Spleen (tissue), 11 donors: ENCODE measurements around the gene EPHA3. TPM values are rescaled to one million over a fixed set of nuclear protein-coding genes. Genes with fewer than 3 reads are reported as not detected.
"Not testable (repeated sequence)": the region's sequence is repeated elsewhere in the genome, so short reads cannot be mapped to it uniquely, and the experiment has no call there.

Source experiments
- DNase-seq: peaks from one replicate; pipeline ENCODE4 v3.0.0-alpha.2; 2020
- H3K27ac ChIP-seq, 8 donors: fragments of 200-600 bp; sonication (generic) in 7 of 8; 1 replicate in 4 of 8; 2 replicates in 4 of 8; pipeline versions ENCODE4 v1.5.0 to v1.8.0; 2016 to 2021; ENCODE audit warnings: inconsistent platforms in 4 of 8, mild to moderate bottlenecking in 4 of 8, moderate library complexity in 1 of 8
- H3K27me3 ChIP-seq, 7 donors: fragments of 200-600 bp; sonication (generic) in 6 of 7; replicated peaks in 1 of 7; 1 replicate in 4 of 7; 2 replicates in 3 of 7; pipeline versions ENCODE4 v1.5.0 to v1.8.0; 2016 to 2021; ENCODE audit warnings: inconsistent platforms in 3 of 7, mild to moderate bottlenecking in 1 of 7
- H3K36me3 ChIP-seq, 6 donors: fragments of 200-600 bp; sonication (generic) in 5 of 6; 1 replicate in 4 of 6; 2 replicates in 2 of 6; pipeline versions ENCODE4 v1.5.0 to v1.8.0; 2016 to 2021; ENCODE audit warnings: inconsistent platforms in 2 of 6
- H3K4me1 ChIP-seq, 6 donors: fragments of 200-600 bp; sonication (generic) in 5 of 6; 1 replicate in 3 of 6; 2 replicates in 3 of 6; pipeline versions ENCODE4 v1.5.0 to v1.8.0; 2016 to 2021; ENCODE audit warnings: inconsistent platforms in 3 of 6
- H3K4me3 ChIP-seq, 8 donors: fragments of 200-600 bp; sonication (generic) in 7 of 8; 1 replicate in 4 of 8; 2 replicates in 4 of 8; pipeline versions ENCODE4 v1.5.0 to v1.8.0; 2016 to 2021; ENCODE audit warnings: inconsistent platforms in 4 of 8, mild to moderate bottlenecking in 4 of 8, moderate library complexity in 2 of 8
- H3K9me3 ChIP-seq, 8 donors: fragments of 200-600 bp; sonication (generic) in 7 of 8; 1 replicate in 4 of 8; 2 replicates in 4 of 8; pipeline versions ENCODE4 v1.5.0 to v1.8.0; 2016 to 2021; ENCODE audit warnings: inconsistent platforms in 4 of 8
- POLR2A ChIP-seq, 3 donors: fragments of 450-650 bp; IDR thresholded peaks; one replicate each; pipeline ENCODE4 v1.5.1; 2017; ENCODE audit warnings: antibody characterized with exemption in 3 of 3, mild to moderate bottlenecking in 1 of 3
- POLR2AphosphoS5 ChIP-seq, 3 donors: sonication (generic); formaldehyde crosslinking; IDR thresholded peaks; one replicate each; pipeline ENCODE4 v1.5.1; 2017; ENCODE audit warnings: antibody characterized with exemption in 3 of 3
- WGBS, 5 donors: extraction: QIAGEN DNeasy Blood & Tissue Kit in 3 of 5; methylation state at CpG; one replicate each; pipeline versions ENCODE4 v1.1.5 to v1.1.7; 2013 to 2018; 5-methylcytosine and 5-hydroxymethylcytosine counted together
- intact Hi-C: fragments of 100-400 bp; cut with DNase I; formaldehyde crosslinking; loops from one replicate; pipeline ENCODE4 v1.15.0; 2023; ENCODE audit warnings: low total_unique reads
- polyA plus RNA-seq, 3 donors: library from polyadenylated mRNA; stranded (reverse); fragments of 200-250 nt; gene quantifications; one replicate each; pipeline ENCODE4 v1.2.1, GENCODE V29; 2013
- total RNA-seq, 7 donors: library from RNA; depleted of rRNA in 3 of 7; stranded (reverse); fragments of >200 nt in 3 of 7; fragmentation: NEBNext Ultra II Directional in 4 of 7; extraction: Animal tissue kit (Norgen Biotek cat#: 25700) in 4 of 7; gene quantifications; one replicate each; pipeline versions ENCODE4 v1.1.0 to v1.2.1, GENCODE V29; 2016 to 2021
- TF ChIP-seq, protein P1 (sequence below), 11 experiments: fragments of 200-600 bp in 7 of 11; fragments of 450-650 bp in 4 of 11; sonication (generic) in 4 of 11; IDR thresholded peaks in 8 of 11; conservative IDR thresholded peaks in 3 of 11; 1 replicate in 7 of 11; 2 replicates in 4 of 11; pipeline versions ENCODE4 v1.4.0 to v1.8.0; 2016 to 2021; ENCODE audit warnings: antibody characterized with exemption in 11 of 11, inconsistent platforms in 4 of 11, mild to moderate bottlenecking in 1 of 11
- donor health status: healthy with polysubstance abuse.
- donor health status: DM: no; HTN: no; CAD: no; lungs with moderate emphysema.
- donor health status: DM: no; HTN: no; CAD: no.
- donor health status: Bipolar disorder and iron deficiency.
- donor health status: healthy.
- donor health status: DM: no; HTN: no; CAD: no.
- donor health status: DM: yes; HTN: yes; CAD: no.

The EPHA3 gene
- total and polyA plus RNA-seq, 10 donors, result 0.07 to 1.2 (median 0.76) TPM

DNA sequence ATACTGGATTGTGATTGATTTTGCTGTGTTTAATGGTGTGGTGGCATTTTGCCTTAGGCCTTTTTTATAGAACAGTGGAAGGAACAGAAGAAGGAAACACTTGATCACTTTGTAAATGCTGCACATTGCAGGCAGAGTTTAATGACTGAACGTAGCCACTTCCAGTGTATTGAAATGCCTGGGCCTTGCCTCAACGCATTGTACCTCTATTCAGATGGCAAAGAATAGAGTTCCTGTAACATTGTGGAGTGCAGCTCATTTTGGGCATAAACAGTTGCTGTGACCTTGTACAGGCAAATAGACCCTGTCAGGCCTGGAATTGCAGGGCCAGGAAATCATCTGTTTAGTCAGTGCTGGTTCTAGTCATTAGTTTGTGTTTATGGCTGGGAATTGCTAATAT, 225.0 kb downstream of the EPHA3 start:
- H3K4me3 ChIP-seq, result no peak overlapping the region
- no peaks in the 10 kb centered on the region for H3K4me1 ChIP-seq
- H3K9me3 ChIP-seq, result no peaks in the 10 kb centered on the region
- 48 to 81% (median 72%) methylated on average over 2 of the region's 2 CpGs for WGBS, 5 donors
- intact Hi-C loops, result no loop called here
- no peaks in the 10 kb centered on the region for H3K36me3 ChIP-seq
- no peaks in the 10 kb centered on the region for H3K27me3 ChIP-seq
- DNase-seq, result no peak
- peak overlapping the region in 4 of 8 donors; percentile 12 to 38 (median 28) for H3K27ac ChIP-seq
- TF ChIP-seq POLR2AphosphoS5 (IDR thresholded peaks at IDR 0.05) (no peak), POLR2A (IDR thresholded peaks at IDR 0.05) (no peak)
- TF ChIP-seq, protein P1, sequence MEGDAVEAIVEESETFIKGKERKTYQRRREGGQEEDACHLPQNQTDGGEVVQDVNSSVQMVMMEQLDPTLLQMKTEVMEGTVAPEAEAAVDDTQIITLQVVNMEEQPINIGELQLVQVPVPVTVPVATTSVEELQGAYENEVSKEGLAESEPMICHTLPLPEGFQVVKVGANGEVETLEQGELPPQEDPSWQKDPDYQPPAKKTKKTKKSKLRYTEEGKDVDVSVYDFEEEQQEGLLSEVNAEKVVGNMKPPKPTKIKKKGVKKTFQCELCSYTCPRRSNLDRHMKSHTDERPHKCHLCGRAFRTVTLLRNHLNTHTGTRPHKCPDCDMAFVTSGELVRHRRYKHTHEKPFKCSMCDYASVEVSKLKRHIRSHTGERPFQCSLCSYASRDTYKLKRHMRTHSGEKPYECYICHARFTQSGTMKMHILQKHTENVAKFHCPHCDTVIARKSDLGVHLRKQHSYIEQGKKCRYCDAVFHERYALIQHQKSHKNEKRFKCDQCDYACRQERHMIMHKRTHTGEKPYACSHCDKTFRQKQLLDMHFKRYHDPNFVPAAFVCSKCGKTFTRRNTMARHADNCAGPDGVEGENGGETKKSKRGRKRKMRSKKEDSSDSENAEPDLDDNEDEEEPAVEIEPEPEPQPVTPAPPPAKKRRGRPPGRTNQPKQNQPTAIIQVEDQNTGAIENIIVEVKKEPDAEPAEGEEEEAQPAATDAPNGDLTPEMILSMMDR (IDR thresholded peaks at IDR 0.05 in 8 of 11, conservative IDR thresholded peaks at IDR 0.05 in 3 of 11), result no peak

DNA sequence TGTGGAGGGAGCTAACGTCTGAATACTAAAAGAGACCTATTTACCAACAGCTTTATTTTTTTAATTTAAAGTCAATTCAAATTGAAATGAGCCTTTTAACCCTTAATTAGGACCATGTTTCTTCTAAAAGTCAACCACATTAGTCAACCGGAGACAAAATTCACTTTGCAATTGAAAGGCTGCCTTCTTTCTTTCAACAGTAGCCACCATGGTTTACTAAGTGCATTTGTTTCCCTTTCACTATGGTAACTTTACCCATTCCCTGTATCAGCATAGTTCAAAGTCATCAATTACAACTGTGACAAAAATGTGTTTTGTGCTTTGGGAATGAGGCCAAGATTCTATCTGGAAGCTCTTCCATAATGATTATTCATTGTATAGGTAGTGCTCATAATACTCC, 225.4 kb downstream of the EPHA3 start:
- Histone ChIP-seq H3K27ac (peak overlapping the region in 1 of 8 donors; percentile 16), H3K36me3 (no peaks in the 10 kb centered on the region), H3K27me3 (no peaks in the 10 kb centered on the region), H3K4me1 (no peaks in the 10 kb centered on the region), H3K9me3 (no peaks in the 10 kb centered on the region), H3K4me3 (no peak overlapping the region)
- TF ChIP-seq POLR2A (IDR thresholded peaks at IDR 0.05) (no peak), POLR2AphosphoS5 (IDR thresholded peaks at IDR 0.05) (no peak)
- TF ChIP-seq, protein P1 (IDR thresholded peaks at IDR 0.05 in 8 of 11, conservative IDR thresholded peaks at IDR 0.05 in 3 of 11), result no peak
- DNase-seq, result no peak
- intact Hi-C loops, result no loop called here
- WGBS, 5 donors, result 66 to 78% (median 72%) methylated on average over 2 of the region's 2 CpGs

DNA sequence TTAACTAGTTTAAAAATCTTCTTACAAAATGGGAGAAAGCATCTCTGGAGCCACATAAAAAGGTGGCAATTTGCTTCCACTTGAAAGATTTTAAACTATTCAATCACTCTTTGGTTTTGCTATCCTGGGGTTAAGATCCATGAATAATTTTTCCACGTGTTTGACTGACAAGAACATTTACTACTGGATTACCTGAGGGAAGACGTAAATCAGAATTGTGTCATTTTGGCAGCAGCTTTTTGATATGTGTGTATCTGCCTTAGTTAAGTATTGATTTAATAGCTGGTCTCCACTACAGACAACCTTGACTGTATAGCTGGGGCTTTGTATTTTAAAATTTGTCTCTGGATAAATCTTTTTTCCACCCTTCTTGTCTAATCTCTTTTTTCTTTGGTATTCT, 228.3 kb downstream of the EPHA3 start:
- no peak overlapping the region for H3K27ac ChIP-seq
- DNase-seq, result no peak
- intact Hi-C loops, result no loop called here
- 77 to 84% (median 81%) methylated on average over 2 of the region's 2 CpGs for WGBS, 5 donors
- H3K4me1 ChIP-seq, result no peaks in the 10 kb centered on the region
- TF ChIP-seq POLR2A (IDR thresholded peaks at IDR 0.05), result no peak
- no peaks in the 10 kb centered on the region for H3K9me3 ChIP-seq
- no peaks in the 10 kb centered on the region for H3K36me3 ChIP-seq
- H3K4me3 ChIP-seq, result no peak overlapping the region
- H3K27me3 ChIP-seq, result no peaks in the 10 kb centered on the region

DNA sequence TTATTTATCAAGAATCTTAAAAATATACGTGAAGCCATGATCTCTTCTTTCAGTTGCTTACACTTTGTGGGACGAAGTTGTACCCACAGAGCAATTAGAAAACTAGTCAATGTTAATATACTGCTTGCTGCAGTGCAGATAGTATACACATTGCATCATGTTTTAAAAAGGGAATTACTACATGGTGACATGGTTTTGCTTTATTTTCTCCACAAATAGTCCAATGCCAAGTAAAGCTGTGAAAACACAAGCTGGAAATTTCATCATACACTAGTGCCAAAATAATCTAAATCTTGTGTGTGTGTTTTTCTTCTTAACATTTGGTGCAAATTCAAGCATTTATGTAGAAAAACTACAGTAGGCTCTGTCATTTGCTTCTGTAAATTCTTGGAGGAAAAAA, 233.0 kb downstream of the EPHA3 start:
- no peaks in the 10 kb centered on the region for H3K4me1 ChIP-seq
- H3K27me3 ChIP-seq, result no peaks in the 10 kb centered on the region
- no peak for DNase-seq
- intact Hi-C loops, result no loop called here
- no peaks in the 10 kb centered on the region for H3K36me3 ChIP-seq
- TF ChIP-seq, protein P1 (IDR thresholded peaks at IDR 0.05 in 8 of 11, conservative IDR thresholded peaks at IDR 0.05 in 3 of 11), result no peak
- no peak for TF ChIP-seq POLR2AphosphoS5 (IDR thresholded peaks at IDR 0.05)
- TF ChIP-seq POLR2A (IDR thresholded peaks at IDR 0.05), result no peak
- H3K4me3 ChIP-seq, result no peak overlapping the region
- 82 to 94% (median 86%) methylated on average over 2 of the region's 2 CpGs for WGBS, 5 donors
- H3K27ac ChIP-seq, result no peak overlapping the region
- no peaks in the 10 kb centered on the region for H3K9me3 ChIP-seq

DNA sequence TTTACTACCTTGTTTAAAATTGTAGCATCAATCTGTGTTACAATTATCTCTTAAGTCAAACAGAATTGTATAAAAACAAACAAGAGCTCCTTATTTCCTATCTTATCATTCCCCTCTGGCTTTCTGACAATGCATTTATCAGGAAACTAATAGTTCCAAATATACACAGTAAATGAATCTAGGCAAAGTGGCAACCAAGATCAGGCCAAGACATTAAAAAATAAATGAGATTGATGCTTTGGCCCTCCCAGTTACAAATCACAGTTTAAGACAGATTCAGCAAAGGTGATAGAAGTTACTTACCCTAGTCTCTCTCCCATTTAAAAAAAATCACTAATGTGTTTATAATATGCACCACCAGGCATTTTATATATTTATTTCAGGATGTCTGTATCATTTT, 236.7 kb downstream of the EPHA3 start:
- intact Hi-C loops, result no loop called here
- Histone ChIP-seq H3K4me1 (no peaks in the 10 kb centered on the region), H3K27me3 (no peaks in the 10 kb centered on the region), H3K36me3 (no peaks in the 10 kb centered on the region), H3K4me3 (no peak overlapping the region), H3K9me3 (no peaks in the 10 kb centered on the region), H3K27ac (peak overlapping the region in 1 of 8 donors; percentile 8)
- no peak for TF ChIP-seq POLR2A (IDR thresholded peaks at IDR 0.05)
- TF ChIP-seq, protein P1 (IDR thresholded peaks at IDR 0.05 in 8 of 11, conservative IDR thresholded peaks at IDR 0.05 in 3 of 11), result no peak
- TF ChIP-seq POLR2AphosphoS5 (IDR thresholded peaks at IDR 0.05), result no peak
- no peak for DNase-seq

DNA sequence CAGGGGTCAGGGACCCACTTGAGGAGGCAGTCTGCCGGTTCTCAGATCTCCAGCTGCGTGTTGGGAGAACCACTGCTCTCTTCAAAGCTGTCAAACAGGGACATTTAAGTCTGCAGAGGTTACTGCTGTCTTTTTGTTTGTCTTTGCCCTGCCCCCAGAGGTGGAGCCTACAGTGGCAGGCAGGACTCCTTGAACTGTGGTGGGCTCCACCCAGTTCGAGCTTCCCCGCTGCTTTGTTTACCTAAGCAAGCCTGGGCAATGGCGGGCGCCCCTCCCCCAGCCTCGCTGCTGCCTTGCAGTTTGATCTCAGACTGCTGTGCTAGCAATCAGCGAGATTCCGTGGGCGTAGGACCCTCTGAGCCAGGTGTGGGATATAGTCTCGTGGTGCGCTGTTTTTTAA, 243.5 kb downstream of the EPHA3 start:
- H3K36me3 ChIP-seq, H3K4me1 ChIP-seq, H3K27me3 ChIP-seq, intact Hi-C loops, H3K9me3 ChIP-seq, DNase-seq, H3K4me3 ChIP-seq, H3K27ac ChIP-seq: not testable (repeated sequence)
- WGBS, 5 donors, result 51 to 86% (median 73%) methylated on average over 4 to 6 of the region's 12 CpGs
